ENCODE results near the gene ABCC8.

DNA sequence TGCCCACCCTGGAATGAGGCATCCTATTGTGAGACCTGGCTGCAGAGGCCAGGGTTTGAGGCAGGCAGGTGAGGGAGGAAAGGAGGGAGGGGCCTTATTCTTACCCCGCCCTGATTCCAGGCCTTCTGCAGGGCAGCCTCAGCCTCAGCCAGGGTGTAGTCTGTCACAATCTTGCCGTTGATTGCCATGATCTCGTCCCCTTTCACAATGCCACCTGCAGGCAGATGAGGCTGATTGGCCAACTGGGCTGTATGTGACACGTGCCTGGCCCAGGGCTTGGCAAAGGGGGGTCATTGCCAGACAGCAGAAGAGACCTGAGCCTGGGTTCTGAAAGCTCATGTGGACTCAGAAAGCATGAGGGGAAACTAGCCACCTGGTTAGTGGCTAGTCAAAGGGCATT lies 21.4 kb upstream of the ABCC8 start:
- TF ChIP-seq CTCF (IDR thresholded peaks at IDR 0.05) (no peak), EP300 (IDR thresholded peaks at IDR 0.05; ENCODE audit: low read depth) (no peak)

Data from transverse colon (tissue), 3 donors.